ENCODE results near the gene ZDHHC13. TPM values are rescaled to one million over a fixed set of nuclear protein-coding genes. Genes with fewer than 3 reads are reported as not detected.
"Not testable (repeated sequence)": the region's sequence is repeated elsewhere in the genome, so short reads cannot be mapped to it uniquely, and the experiment has no call there.

ZDHHC13 gene
- polyA plus RNA-seq, 1 of the 3 experiments (the other 2 are of a cell fraction): 8.2 TPM

DNA sequence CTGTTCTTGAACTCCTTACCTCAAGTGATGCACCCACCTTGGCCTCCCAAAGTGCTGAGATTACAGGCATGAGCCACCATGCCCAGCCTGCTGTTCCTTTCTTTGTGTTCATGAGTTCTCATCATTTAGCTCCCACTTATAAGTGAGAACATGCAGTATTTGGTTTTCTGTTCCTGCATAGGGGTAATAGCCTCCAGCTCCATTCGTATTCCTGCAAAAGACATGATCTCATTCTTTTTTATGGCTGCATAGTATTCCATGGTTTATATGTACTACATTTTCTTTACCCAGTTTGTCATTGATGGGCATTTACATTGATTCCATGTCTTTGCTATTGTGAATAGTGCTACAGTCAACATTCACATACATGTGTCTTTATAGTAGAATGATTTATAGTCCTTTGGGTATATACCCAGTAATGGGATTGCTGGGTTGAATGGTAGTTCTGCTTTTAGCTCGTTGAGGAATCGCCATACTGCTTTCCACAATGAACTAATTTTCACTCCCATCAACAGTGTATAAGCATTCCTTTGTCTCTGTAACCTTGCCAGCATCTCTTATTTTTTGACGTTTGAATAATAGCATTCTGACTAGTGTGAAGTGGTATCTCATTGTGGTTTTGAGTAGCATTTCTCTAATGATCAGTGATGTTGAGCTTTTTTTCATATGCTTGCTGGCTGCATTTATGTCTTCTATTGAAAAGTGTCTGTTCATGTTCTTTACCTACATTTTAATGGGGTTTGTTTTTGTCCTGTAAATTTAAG is 9.8 kb downstream of the ZDHHC13 start:
- POLR2A ChIA-PET; H2AFZ ChIP-seq (ENCODE audit: low read depth); H3K27ac ChIP-seq (ENCODE audit: low read depth in 2 of 2, low read length in 1 of 2); H3K9ac ChIP-seq; H3K27me3 ChIP-seq (ENCODE audit: insufficient read depth); H3K4me3 ChIP-seq (ENCODE audit: low read depth in 2 of 2, low read length in 1 of 2); H3K9me2 ChIP-seq; H3K4me2 ChIP-seq; H3K9me3 ChIP-seq; H3K4me1 ChIP-seq (ENCODE audit: control insufficient read depth in 1 of 2, insufficient read depth in 2 of 2, low read depth in 1 of 2, low read length in 1 of 2); DNase-seq; H3F3A ChIP-seq (replicated peaks; ENCODE audit: insufficient read depth); H4K20me1 ChIP-seq (ENCODE audit: insufficient read depth): not testable (repeated sequence)
- CTCF ChIA-PET: interaction anchor here (1.3 kb wide), 1 partner anchor 56 kb away, joined by 6 read pairs; no protein-coding TSS in a partner anchor
- 97% methylated on average over 4 of the region's 4 CpGs for WGBS (ENCODE audit: low lambda C conversion rate)
- Histone ChIP-seq H3K79me2 (ENCODE audit: insufficient read depth) (peaks cover 21% of the 10 kb centered on the region; the same call in 1 of the 2 replicates), H3K36me3 (replicated peaks in 1 of 2; ENCODE audit: control insufficient read depth in 1 of 2, insufficient read depth in 2 of 2, low read length in 1 of 2) (peaks cover 7 to 14% of the 10 kb centered on the region in 2 experiments)

GRCh38 chr11:19134004-19134403 is 17.0 kb downstream of the ZDHHC13 start:
- Histone ChIP-seq H3K27ac (ENCODE audit: low read depth in 2 of 2, low read length in 1 of 2) (no peak overlapping the region), H3K79me2 (ENCODE audit: insufficient read depth) (peaks cover 13% of the 10 kb centered on the region; the same call in 1 of the 2 replicates), H3K27me3 (ENCODE audit: insufficient read depth) (no peaks in the 10 kb centered on the region), H3K4me2 (no peak overlapping the region), H3K9me2 (no peaks in the 10 kb centered on the region), H3K4me3 (ENCODE audit: low read depth in 2 of 2, low read length in 1 of 2) (no peak overlapping the region), H3K4me1 (ENCODE audit: control insufficient read depth in 1 of 2, insufficient read depth in 2 of 2, low read depth in 1 of 2, low read length in 1 of 2) (no peaks in the 10 kb centered on the region), H3F3A (replicated peaks; ENCODE audit: insufficient read depth) (no peaks in the 10 kb centered on the region), H3K9ac (no peak overlapping the region), H3K9me3 (no peaks in the 10 kb centered on the region; the same call in 1 of the 2 replicates), H3K36me3 (replicated peaks in 1 of 2; ENCODE audit: control insufficient read depth in 1 of 2, insufficient read depth in 2 of 2, low read length in 1 of 2) (peaks cover 4 to 14% of the 10 kb centered on the region in 2 experiments), H2AFZ (ENCODE audit: low read depth) (no peak overlapping the region), H4K20me1 (ENCODE audit: insufficient read depth) (no peaks in the 10 kb centered on the region)
- CTCF ChIA-PET: interaction anchor here (1.0 to 1.4 kb wide), 2 partner anchors 18 to 57 kb away, joined by 4 read pairs; no protein-coding TSS in a partner anchor
- no peak for DNase-seq
- POLR2A ChIA-PET: no interaction called here
- TF ChIP-seq, protein P1, sequence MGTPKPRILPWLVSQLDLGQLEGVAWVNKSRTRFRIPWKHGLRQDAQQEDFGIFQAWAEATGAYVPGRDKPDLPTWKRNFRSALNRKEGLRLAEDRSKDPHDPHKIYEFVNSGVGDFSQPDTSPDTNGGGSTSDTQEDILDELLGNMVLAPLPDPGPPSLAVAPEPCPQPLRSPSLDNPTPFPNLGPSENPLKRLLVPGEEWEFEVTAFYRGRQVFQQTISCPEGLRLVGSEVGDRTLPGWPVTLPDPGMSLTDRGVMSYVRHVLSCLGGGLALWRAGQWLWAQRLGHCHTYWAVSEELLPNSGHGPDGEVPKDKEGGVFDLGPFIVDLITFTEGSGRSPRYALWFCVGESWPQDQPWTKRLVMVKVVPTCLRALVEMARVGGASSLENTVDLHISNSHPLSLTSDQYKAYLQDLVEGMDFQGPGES (IDR thresholded peaks at IDR 0.05; ENCODE audit: low read depth, low read length): no peak
- TF ChIP-seq FOXJ3 (CRISPR knock-in tag; IDR thresholded peaks at IDR 0.05): no peak
- no peak for TF ChIP-seq FOXM1 (IDR thresholded peaks at IDR 0.05; ENCODE audit: low read depth)
- TF ChIP-seq EP300 (IDR thresholded peaks at IDR 0.05; ENCODE audit: borderline replicate concordance in 1 of 2, low read depth in 1 of 2, low read length in 1 of 2): no peak
- TF ChIP-seq JUND (IDR thresholded peaks at IDR 0.05): no peak
- 96% methylated on average over 1 of the region's 1 CpG for WGBS (ENCODE audit: low lambda C conversion rate)

- H3F3A ChIP-seq (replicated peaks; ENCODE audit: insufficient read depth); POLR2A ChIA-PET: not testable (repeated sequence)
These were observed 19.9 kb downstream of the ZDHHC13 start for GRCh38 chr11:19136884-19137283.

More at GRCh38 chr11:19136884-19137283, 19.9 kb downstream of the ZDHHC13 start:
- H3K4me3 ChIP-seq (ENCODE audit: low read depth in 2 of 2, low read length in 1 of 2); H3K79me2 ChIP-seq (ENCODE audit: insufficient read depth); H2AFZ ChIP-seq (ENCODE audit: low read depth); H3K36me3 ChIP-seq (replicated peaks in 1 of 2; ENCODE audit: control insufficient read depth in 1 of 2, insufficient read depth in 2 of 2, low read length in 1 of 2); CTCF ChIA-PET; H3K9me3 ChIP-seq; H4K20me1 ChIP-seq (ENCODE audit: insufficient read depth); H3K27ac ChIP-seq (ENCODE audit: low read depth in 2 of 2, low read length in 1 of 2); H3K27me3 ChIP-seq (ENCODE audit: insufficient read depth); H3K9ac ChIP-seq; H3K9me2 ChIP-seq; H3K4me2 ChIP-seq; H3K4me1 ChIP-seq (ENCODE audit: control insufficient read depth in 1 of 2, insufficient read depth in 2 of 2, low read depth in 1 of 2, low read length in 1 of 2); DNase-seq: not testable (repeated sequence)
- WGBS (ENCODE audit: low lambda C conversion rate): 89% methylated on average over 4 of the region's 4 CpGs
